HEK293 (cell line): Measurements from ENCODE around the gene GLI1.

Experiments
- CTCF ChIA-PET: fragments of 350-600 bp; formaldehyde crosslinking; extraction: SDS; loops from one replicate; lab custom pipeline; 2021; ENCODE audit warnings: antibody characterized with exemption; lab: Yijun Ruan, JAX
- POLR2A ChIA-PET: fragments of 300-600 bp; formaldehyde crosslinking; extraction: SDS; loops from one replicate; lab custom pipeline; 2020; ENCODE audit warnings: antibody characterized with exemption, inconsistent platforms; lab: Yijun Ruan, JAX
- H3K27ac ChIP-seq: fragments of 200-500 bp; sonication (Bioruptor generic); 2 replicates; pipeline ENCODE4 v1.5.1; 2014; ENCODE audit warnings: low read depth, low read length, control low read depth, inconsistent platforms; ENCODE audit errors: extremely low read depth
- H3K36me3 ChIP-seq, 2 experiments: fragments of 200-500 bp in 1 of 2; sonication (Bioruptor generic) in 1 of 2; 1 replicate in 1 of 2; 2 replicates in 1 of 2; pipeline ENCODE4 v1.5.1; 2014 to 2017; ENCODE audit warnings: inconsistent platforms in 2 of 2, low read length in 2 of 2; ENCODE audit not compliant: control insufficient read depth in 2 of 2, insufficient read depth in 1 of 2
- H3K4me1 ChIP-seq: fragments of 200-500 bp; sonication (Bioruptor generic); 2 replicates; pipeline ENCODE4 v1.5.1; 2014; ENCODE audit warnings: mild to moderate bottlenecking, low read length, inconsistent platforms; ENCODE audit not compliant: control insufficient read depth, insufficient read depth
- H3K4me3 ChIP-seq: 2 replicates; pipeline ENCODE4 v1.5.1; 2011; ENCODE audit warnings: low read depth, mild to moderate bottlenecking, control low read depth, low read length, moderate library complexity
- H3K9me3 ChIP-seq: fragments of 200-500 bp; sonication (Bioruptor generic); 2 replicates; pipeline ENCODE4 v1.5.1; 2014; ENCODE audit warnings: low read depth, low read length, inconsistent platforms; ENCODE audit not compliant: control insufficient read depth, insufficient read depth
- EGR2 ChIP-seq: fragments of 450-650 bp; formaldehyde crosslinking; IDR thresholded peaks from 2 replicates; pipeline ENCODE4 v1.5.1; 2016; ENCODE audit warnings: low read depth, missing biosample characterization, missing genetic modification characterization
- GLIS1 ChIP-seq: fragments of 450-650 bp; formaldehyde crosslinking; IDR thresholded peaks from 2 replicates; pipeline ENCODE4 v1.5.1; 2016; ENCODE audit warnings: missing biosample characterization, missing genetic modification characterization
- KLF17 ChIP-seq: fragments of 450-650 bp; formaldehyde crosslinking; IDR thresholded peaks from 2 replicates; pipeline ENCODE4 v1.5.1; 2016; ENCODE audit warnings: missing biosample characterization, missing genetic modification characterization
- PRDM1 ChIP-seq: fragments of 450-650 bp; formaldehyde crosslinking; IDR thresholded peaks from 2 replicates; pipeline ENCODE4; 2016; ENCODE audit warnings: missing biosample characterization, missing genetic modification characterization
- RBAK ChIP-seq: fragments of 450-650 bp; formaldehyde crosslinking; IDR thresholded peaks from 2 replicates; pipeline ENCODE4 v1.5.1; 2016; ENCODE audit warnings: missing biosample characterization, missing genetic modification characterization
- SALL2 ChIP-seq: fragments of 450-650 bp; formaldehyde crosslinking; IDR thresholded peaks from 2 replicates; pipeline ENCODE4 v1.5.0; 2017; ENCODE audit warnings: missing biosample characterization, mild to moderate bottlenecking, missing genetic modification characterization, borderline replicate concordance
- WT1 ChIP-seq: fragments of 450-650 bp; formaldehyde crosslinking; IDR thresholded peaks from 2 replicates; pipeline ENCODE4 v1.5.1; 2016; ENCODE audit warnings: missing biosample characterization, missing genetic modification characterization
- ZBTB11 ChIP-seq: fragments of 450-650 bp; formaldehyde crosslinking; conservative IDR thresholded peaks from 2 replicates; pipeline ENCODE4 v1.5.1; 2016; ENCODE audit warnings: low read depth, missing biosample characterization, missing genetic modification characterization
- ZBTB20 ChIP-seq: fragments of 450-650 bp; formaldehyde crosslinking; IDR thresholded peaks from 2 replicates; pipeline ENCODE4 v1.5.1; 2016; ENCODE audit warnings: missing biosample characterization, missing genetic modification characterization
- ZBTB44 ChIP-seq: fragments of 450-650 bp; IDR thresholded peaks from 2 replicates; pipeline ENCODE4 v1.5.1; 2018; ENCODE audit warnings: missing biosample characterization, mild to moderate bottlenecking, missing genetic modification characterization
- ZBTB48 ChIP-seq: fragments of 450-650 bp; formaldehyde crosslinking; IDR thresholded peaks from 2 replicates; pipeline ENCODE4 v1.5.1; 2016; ENCODE audit warnings: missing biosample characterization, missing genetic modification characterization
- ZEB2 ChIP-seq: fragments of 450-650 bp; formaldehyde crosslinking; IDR thresholded peaks from 2 replicates; pipeline ENCODE4 v1.5.1; 2016; ENCODE audit warnings: missing biosample characterization, missing genetic modification characterization
- ZNF157 ChIP-seq: fragments of 450-650 bp; formaldehyde crosslinking; IDR thresholded peaks from 2 replicates; pipeline ENCODE4 v1.5.1; 2016; ENCODE audit warnings: missing biosample characterization, missing genetic modification characterization
- ZNF302 ChIP-seq: fragments of 450-650 bp; formaldehyde crosslinking; IDR thresholded peaks from 2 replicates; pipeline ENCODE4 v1.5.1; 2016; ENCODE audit warnings: missing biosample characterization, missing genetic modification characterization, low read depth
- ZNF341 ChIP-seq: fragments of 450-650 bp; formaldehyde crosslinking; IDR thresholded peaks from 2 replicates; pipeline ENCODE4; 2016; ENCODE audit warnings: low read depth, missing biosample characterization, missing genetic modification characterization
- ZNF37A ChIP-seq: fragments of 450-650 bp; IDR thresholded peaks from 2 replicates; pipeline ENCODE4 v1.5.1; 2018; ENCODE audit warnings: missing biosample characterization, missing genetic modification characterization
- ZNF529 ChIP-seq: fragments of 450-650 bp; formaldehyde crosslinking; IDR thresholded peaks from 2 replicates; pipeline ENCODE4 v1.5.1; 2017; ENCODE audit warnings: missing genetic modification characterization, missing biosample characterization; ENCODE audit not compliant: insufficient replicate concordance
- ZNF561 ChIP-seq: fragments of 450-650 bp; IDR thresholded peaks from 2 replicates; pipeline ENCODE4 v1.5.1; 2018; ENCODE audit warnings: missing biosample characterization, missing genetic modification characterization, borderline replicate concordance
- ZNF704 ChIP-seq: fragments of 450-650 bp; formaldehyde crosslinking; IDR thresholded peaks from 2 replicates; pipeline ENCODE4 v1.5.1; 2016; ENCODE audit warnings: missing biosample characterization, missing genetic modification characterization
- ZSCAN18 ChIP-seq: fragments of 450-650 bp; formaldehyde crosslinking; IDR thresholded peaks from 2 replicates; pipeline ENCODE4 v1.5.1; 2016; ENCODE audit warnings: missing biosample characterization, missing genetic modification characterization

GLI1 gene

GRCh38 chr12:57479043-57479375 lies 19.4 kb downstream of the GLI1 start:
- Histone ChIP-seq H3K4me1 (no peaks in the 10 kb centered on the region), H3K4me3 (no peak overlapping the region)
- ChIA-PET CTCF (interaction anchor here (1.0 kb wide), 1 partner anchor 20 kb away, joined by 4 read pairs; the partner anchor contains the start of gene GLI1), POLR2A (interaction anchor here (0.6 kb wide), 1 partner anchor 16 kb away, joined by 3 read pairs; no protein-coding TSS in a partner anchor)
- TF ChIP-seq SALL2 (tag by site-specific recombination) = no peak
- TF ChIP-seq GLIS1 = no peak
- TF ChIP-seq ZNF704 (tag by site-specific recombination) = no peak
- TF ChIP-seq ZNF37A = no peak
- no peak for TF ChIP-seq ZBTB11 (tag by site-specific recombination)
- TF ChIP-seq PRDM1 (tag by site-specific recombination) = no peak
- TF ChIP-seq ZBTB44 (tag by site-specific recombination) = no peak
- TF ChIP-seq ZSCAN18 = no peak
- no peak for TF ChIP-seq KLF17 (tag by site-specific recombination)
- no peak for TF ChIP-seq ZNF157 (tag by site-specific recombination)
- TF ChIP-seq ZNF561 = no peak
- TF ChIP-seq ZBTB20 (tag by site-specific recombination) = no peak
- no peak for TF ChIP-seq ZBTB48
- TF ChIP-seq EGR2 = no peak
- no peak for TF ChIP-seq ZNF341 (tag by site-specific recombination)
- TF ChIP-seq WT1 (tag by site-specific recombination) = no peak
- TF ChIP-seq ZNF529 (tag by site-specific recombination) = no peak
- TF ChIP-seq ZEB2 (tag by site-specific recombination) = no peak
- TF ChIP-seq RBAK (tag by site-specific recombination) = no peak
- TF ChIP-seq ZNF302 (tag by site-specific recombination) = no peak
- TF ChIP-seq, all 188 proteins: peak for 0
- Histone ChIP-seq H3K36me3 (no peaks in the 10 kb centered on the region), H3K9me3 (no peaks in the 10 kb centered on the region), H3K27ac (no peak overlapping the region)
